CD14-positive monocyte (primary cell): ENCODE measurements around the gene CTXN3. TPM values are rescaled to one million over a fixed set of nuclear protein-coding genes. Genes with fewer than 3 reads are reported as not detected.

ENCODE experiments used
- DNase-seq, 3 donors: peaks; one replicate each; pipeline ENCODE4 v3.0.0-alpha.2; 2011 to 2022
- H2AFZ ChIP-seq: 2 replicates; pipeline ENCODE4 v1.6.0; 2012; ENCODE audit warnings: mild to moderate bottlenecking, low read depth, low read length, inconsistent platforms; ENCODE audit not compliant: insufficient read depth, poor library complexity, severe bottlenecking
- H3K27ac ChIP-seq, 2 donors: 1 replicate in 1 of 2; 2 replicates in 1 of 2; pipeline ENCODE4 v1.5.1; 2012 to 2013; ENCODE audit warnings: low read length in 2 of 2, control low read depth in 1 of 2, inconsistent platforms in 1 of 2, low read depth in 1 of 2, mild to moderate bottlenecking in 1 of 2
- H3K27me3 ChIP-seq, 2 donors: one replicate each; pipeline versions ENCODE4 v1.6.0 to v1.6.1; 2011 to 2013; ENCODE audit warnings: low read length in 2 of 2; ENCODE audit not compliant: control insufficient read depth in 2 of 2, insufficient read depth in 2 of 2
- H3K36me3 ChIP-seq, 2 donors: replicated peaks in 1 of 2; 1 replicate in 1 of 2; 2 replicates in 1 of 2; pipeline versions ENCODE4 v1.5.1 to v1.6.1; 2012 to 2013; ENCODE audit warnings: low read length in 2 of 2, control low read depth in 1 of 2, inconsistent platforms in 1 of 2, mild to moderate bottlenecking in 1 of 2; ENCODE audit not compliant: insufficient read depth in 2 of 2, control insufficient read depth in 1 of 2
- H3K4me1 ChIP-seq, 2 donors: 1 replicate in 1 of 2; 2 replicates in 1 of 2; pipeline versions ENCODE4 v1.5.1 to v1.6.1; 2012 to 2013; ENCODE audit warnings: low read length in 2 of 2, control low read depth in 1 of 2, inconsistent platforms in 1 of 2, mild to moderate bottlenecking in 1 of 2, moderate library complexity in 1 of 2; ENCODE audit not compliant: insufficient read depth in 2 of 2, control insufficient read depth in 1 of 2
- H3K4me2 ChIP-seq: replicated peaks from 2 replicates; pipeline ENCODE3; 2012; ENCODE audit warnings: low read length, moderate library complexity, mild to moderate bottlenecking; ENCODE audit not compliant: poor library complexity, severe bottlenecking; ENCODE audit errors: extremely low read depth
- H3K4me3 ChIP-seq, 3 experiments: fragments of 200-600 bp in 1 of 3; sonication (generic) in 1 of 3; replicated peaks in 1 of 3; 1 replicate in 2 of 3; 2 replicates in 1 of 3; pipeline ENCODE4 v1.5.1; 2011 to 2013; ENCODE audit warnings: low read length in 3 of 3, mild to moderate bottlenecking in 3 of 3, control low read depth in 2 of 3, low read depth in 2 of 3, inconsistent platforms in 1 of 3, moderate library complexity in 1 of 3
- H3K79me2 ChIP-seq: 2 replicates; pipeline ENCODE4 v1.6.0; 2012; ENCODE audit warnings: mild to moderate bottlenecking, control low read depth, inconsistent platforms, low read length, moderate library complexity; ENCODE audit not compliant: insufficient read depth
- H3K9ac ChIP-seq: 2 replicates; pipeline ENCODE4 v1.6.0; 2017; ENCODE audit warnings: low read length, mild to moderate bottlenecking; ENCODE audit not compliant: insufficient read depth, poor library complexity, severe bottlenecking
- H3K9me3 ChIP-seq, 2 donors: replicated peaks in 1 of 2; 1 replicate in 1 of 2; 2 replicates in 1 of 2; pipeline versions ENCODE4 v1.5.1 to v1.6.1; 2012 to 2013; ENCODE audit warnings: low read length in 2 of 2, control low read depth in 1 of 2; ENCODE audit not compliant: control insufficient read depth in 1 of 2, insufficient read depth in 1 of 2
- H4K20me1 ChIP-seq: 2 replicates; pipeline ENCODE4 v1.6.0; 2012; ENCODE audit warnings: mild to moderate bottlenecking, low read length, control low read depth, moderate library complexity; ENCODE audit not compliant: insufficient read depth
- H3K27ac Mint-ChIP-seq, 7 donors: one replicate each; pipeline ENCODE4 v1.8.0; 2020; ENCODE audit warnings: mild to moderate bottlenecking in 7 of 7, mixed read lengths in 7 of 7, moderate library complexity in 6 of 7, inconsistent platforms in 2 of 7
- H3K27me3 Mint-ChIP-seq, 3 donors: one replicate each; pipeline ENCODE4 v1.8.0; 2021 to 2022; ENCODE audit warnings: low read depth in 3 of 3, mild to moderate bottlenecking in 3 of 3, mixed read lengths in 3 of 3, moderate library complexity in 3 of 3, inconsistent platforms in 1 of 3
- H3K36me3 Mint-ChIP-seq, 2 donors: one replicate each; pipeline ENCODE4 v1.8.0; 2020; ENCODE audit warnings: mixed read lengths in 2 of 2, inconsistent platforms in 1 of 2, mild to moderate bottlenecking in 1 of 2
- H3K4me1 Mint-ChIP-seq: one replicate; pipeline ENCODE4 v1.8.0; 2020; ENCODE audit warnings: mild to moderate bottlenecking, mixed read lengths
- H3K4me3 Mint-ChIP-seq, 2 donors: one replicate each; pipeline ENCODE4 v1.8.0; 2020; ENCODE audit warnings: mild to moderate bottlenecking in 2 of 2, mixed read lengths in 2 of 2, moderate library complexity in 1 of 2
- H3K9me3 Mint-ChIP-seq, 7 donors: one replicate each; pipeline ENCODE4 v1.8.0; 2020 to 2022; ENCODE audit warnings: mixed read lengths in 7 of 7, mild to moderate bottlenecking in 6 of 7, moderate library complexity in 6 of 7, inconsistent platforms in 2 of 7
- WGBS: methylation state at CpG from one replicate; pipeline ENCODE4 v1.1.5; 2013; ENCODE audit warnings: missing lambda C conversion rate; ENCODE audit not compliant: insufficient coverage; 5-methylcytosine and 5-hydroxymethylcytosine counted together
- intact Hi-C, 2 donors: fragments of 100-400 bp; cut with micrococcal nuclease; formaldehyde crosslinking; loops; one replicate each; pipeline versions ENCODE4 v1.15.0 to v1.15.1; 2023
- polyA plus RNA-seq, 3 donors: library from polyadenylated mRNA; depleted of rRNA in 1 of 3; unstranded in 2 of 3; stranded (reverse) in 1 of 3; fragments of 300-500 nt in 2 of 3; fragments of >200 nt in 1 of 3; fragmentation: Illumina TruSeq in 2 of 3; gene quantifications; 1 replicate in 2 of 3; 2 replicates in 1 of 3; pipeline ENCODE4 v1.2.3, GENCODE V29; 2012 to 2021
- TF ChIP-seq, protein P1 (sequence below): fragments of 200-600 bp; IDR thresholded peaks from one replicate; pipeline ENCODE4 v1.8.0; 2022; ENCODE audit warnings: antibody characterized with exemption, mild to moderate bottlenecking

CTXN3 gene
- polyA plus RNA-seq, 3 donors: not detected

DNA sequence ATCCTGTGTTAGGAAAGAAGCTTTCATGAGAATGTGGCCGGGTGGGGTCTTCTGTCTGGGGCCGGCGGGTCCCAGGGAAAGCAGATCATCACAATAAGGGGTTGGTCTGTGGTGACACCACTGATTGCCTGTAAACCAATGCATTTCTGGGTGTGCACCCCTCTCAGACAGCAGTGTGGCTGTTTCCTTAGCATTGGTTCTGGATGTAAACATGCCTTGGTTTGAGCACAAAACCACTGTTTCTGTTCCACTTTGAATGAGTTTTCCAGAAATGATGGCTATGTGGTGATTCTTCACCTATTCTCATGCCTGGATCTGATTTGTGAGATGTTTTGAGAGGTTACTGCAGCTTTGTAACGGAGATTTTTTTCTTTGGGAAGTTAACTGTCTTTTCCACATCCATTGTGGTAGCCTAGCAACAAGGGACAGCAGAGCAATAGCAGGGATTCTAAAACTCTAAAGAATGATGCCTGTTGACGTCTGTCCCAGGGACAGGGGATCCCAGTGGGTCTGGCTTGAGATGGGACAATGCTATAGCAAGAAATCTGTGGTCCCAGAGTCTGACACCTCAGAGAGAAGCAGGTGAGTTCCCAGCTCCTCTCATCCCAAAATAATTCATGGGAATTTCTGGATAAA, 54.2 kb downstream of the CTXN3 start, which contains the start of gene CCDC192:
CCDC192 (plus strand) TSS at position 466 of the 636 bp plus-strand sequence; CDS start at position 521, 55 bp downstream.
- no peak within 1 kb of the TSS for H3K4me2 ChIP-seq
- H3K4me3 ChIP-seq: no peak within 1 kb of the TSS
- Mint-ChIP-seq H3K36me3 (no peaks in the 10 kb centered on the region), H3K9me3 (peaks cover 0 to 2% (median 0%) of the 10 kb centered on the region in 7 donors), H3K27ac (peak within 1 kb of the TSS in 3 of 7 donors; percentile 13 to 48 (median 30)), H3K4me3 (no peak within 1 kb of the TSS), H3K27me3 (peaks cover 0 to 1% (median 0%) of the 10 kb centered on the region in 3 donors), H3K4me1 (peaks cover 8% of the 10 kb centered on the region)
- no peaks in the 10 kb centered on the region for H3K36me3 ChIP-seq
- H2AFZ ChIP-seq: no peak within 1 kb of the TSS
- H3K27me3 ChIP-seq: no peaks in the 10 kb centered on the region
- 58% methylated on average over 4 of the region's 5 CpGs for WGBS
- H3K4me1 ChIP-seq: peaks cover 0 to 6% of the 10 kb centered on the region in 2 donors
- no peaks in the 10 kb centered on the region for H3K9me3 ChIP-seq
- intact Hi-C loops: no loop called here
- TF ChIP-seq, protein P1, sequence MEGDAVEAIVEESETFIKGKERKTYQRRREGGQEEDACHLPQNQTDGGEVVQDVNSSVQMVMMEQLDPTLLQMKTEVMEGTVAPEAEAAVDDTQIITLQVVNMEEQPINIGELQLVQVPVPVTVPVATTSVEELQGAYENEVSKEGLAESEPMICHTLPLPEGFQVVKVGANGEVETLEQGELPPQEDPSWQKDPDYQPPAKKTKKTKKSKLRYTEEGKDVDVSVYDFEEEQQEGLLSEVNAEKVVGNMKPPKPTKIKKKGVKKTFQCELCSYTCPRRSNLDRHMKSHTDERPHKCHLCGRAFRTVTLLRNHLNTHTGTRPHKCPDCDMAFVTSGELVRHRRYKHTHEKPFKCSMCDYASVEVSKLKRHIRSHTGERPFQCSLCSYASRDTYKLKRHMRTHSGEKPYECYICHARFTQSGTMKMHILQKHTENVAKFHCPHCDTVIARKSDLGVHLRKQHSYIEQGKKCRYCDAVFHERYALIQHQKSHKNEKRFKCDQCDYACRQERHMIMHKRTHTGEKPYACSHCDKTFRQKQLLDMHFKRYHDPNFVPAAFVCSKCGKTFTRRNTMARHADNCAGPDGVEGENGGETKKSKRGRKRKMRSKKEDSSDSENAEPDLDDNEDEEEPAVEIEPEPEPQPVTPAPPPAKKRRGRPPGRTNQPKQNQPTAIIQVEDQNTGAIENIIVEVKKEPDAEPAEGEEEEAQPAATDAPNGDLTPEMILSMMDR: no peak
- no peak within 1 kb of the TSS for H3K27ac ChIP-seq
- H3K9ac ChIP-seq: no peak within 1 kb of the TSS
- DNase-seq: no peak
- no peaks in the 10 kb centered on the region for H4K20me1 ChIP-seq
- H3K79me2 ChIP-seq: no peaks in the 10 kb centered on the region

DNA sequence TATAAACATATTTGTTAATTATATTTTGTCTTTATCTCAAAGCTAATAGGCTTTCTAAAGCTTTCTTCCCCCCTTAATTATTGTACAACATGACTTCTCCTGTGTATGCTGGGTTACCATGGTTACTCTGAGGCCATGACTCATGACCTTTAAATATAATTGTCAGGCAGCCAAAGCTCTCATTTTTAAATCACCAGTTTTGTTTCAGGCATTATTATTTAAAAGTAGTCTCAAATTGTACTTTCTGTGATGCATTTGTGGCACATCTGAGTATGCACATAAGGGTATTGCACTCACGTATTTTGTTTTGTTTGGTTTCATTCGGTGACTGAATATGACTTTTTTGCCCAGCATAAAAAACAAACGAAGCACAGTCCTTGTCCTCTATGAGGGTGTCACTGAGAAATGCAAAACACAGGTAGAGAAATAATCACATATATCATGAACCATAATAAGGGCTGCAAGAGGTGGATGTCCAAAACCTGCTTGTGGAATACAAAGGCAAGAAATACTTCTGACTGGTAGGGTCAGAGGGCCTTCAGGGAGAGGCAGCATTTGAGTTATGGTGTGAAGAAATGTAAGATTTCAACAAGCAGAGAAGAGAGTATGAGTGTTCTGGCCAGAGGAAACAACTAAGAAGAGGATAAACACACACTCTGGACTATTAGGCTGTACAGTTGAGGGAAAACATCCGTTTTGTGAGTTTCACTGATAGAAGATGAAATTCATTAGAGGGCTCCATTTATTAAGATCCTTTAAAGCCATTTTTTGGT, 56.4 kb downstream of the CTXN3 start:
- no peak overlapping the region for H3K27ac ChIP-seq
- intact Hi-C loops: no loop called here

More for the DNA sequence above, 56.4 kb downstream of the CTXN3 start:
- DNase-seq: peak; percentile 30 to 68 (median 42)
- Histone ChIP-seq H3K9ac (no peak overlapping the region), H4K20me1 (no peaks in the 10 kb centered on the region), H3K4me1 (peaks cover 0 to 6% of the 10 kb centered on the region in 2 donors), H3K27me3 (no peaks in the 10 kb centered on the region), H3K9me3 (no peaks in the 10 kb centered on the region), H3K36me3 (no peaks in the 10 kb centered on the region), H3K4me2 (no peak overlapping the region), H3K79me2 (no peaks in the 10 kb centered on the region), H2AFZ (no peak overlapping the region), H3K4me3 (no peak overlapping the region)
- WGBS: no CpG with 5 or more reads among the region's 4 CpGs
- TF ChIP-seq, protein P1: no peak
- no peaks in the 10 kb centered on the region for H3K36me3 Mint-ChIP-seq
- peaks cover 8% of the 10 kb centered on the region for H3K4me1 Mint-ChIP-seq
- peak overlapping the region in 6 of 7 donors; percentile 1 to 57 (median 44) for H3K27ac Mint-ChIP-seq
- no peak overlapping the region for H3K4me3 Mint-ChIP-seq
- H3K27me3 Mint-ChIP-seq: peaks cover 0 to 2% (median 1%) of the 10 kb centered on the region in 3 donors
- H3K9me3 Mint-ChIP-seq: peaks cover 0 to 3% (median under 1%) of the 10 kb centered on the region in 7 donors
